GM06990 (cell line): ENCODE data around the gene ARID5A.

Source experiments
- DNase-seq: peaks from one replicate; pipeline ENCODE4 v3.0.0-alpha.2; 2011; ENCODE audit not compliant: insufficient read length; ENCODE audit errors: extremely low read depth
- H3K27me3 ChIP-seq: replicated peaks from 2 replicates; pipeline ENCODE4 v1.6.0; 2011; ENCODE audit warnings: low read length; ENCODE audit not compliant: control insufficient read depth, insufficient read depth
- H3K36me3 ChIP-seq: 2 replicates; pipeline ENCODE4 v1.5.1; 2011; ENCODE audit warnings: low read length; ENCODE audit not compliant: control insufficient read depth, insufficient read depth
- H3K4me3 ChIP-seq: replicated peaks from 2 replicates; pipeline ENCODE4 v1.5.1; 2011; ENCODE audit warnings: low read depth, mild to moderate bottlenecking, control low read depth, low read length
- CTCF ChIP-seq: IDR thresholded peaks from 2 replicates; pipeline ENCODE4 v1.5.1; 2011; ENCODE audit warnings: low read length, control low read depth, mild to moderate bottlenecking, inconsistent platforms; ENCODE audit not compliant: insufficient read depth, poor library complexity, severe bottlenecking

ARID5A gene

GRCh38 chr2:96531366-96531765, 5.2 kb upstream of the ARID5A start:
- Histone ChIP-seq H3K27me3 (no peaks in the 10 kb centered on the region), H3K4me3 (peak overlapping the region; percentile 47), H3K36me3 (no peaks in the 10 kb centered on the region)
- no peak for DNase-seq
- no peak for TF ChIP-seq CTCF

GRCh38 chr2:96531872-96532505, 4.6 kb upstream of the ARID5A start:
- Histone ChIP-seq H3K27me3 (no peaks in the 10 kb centered on the region), H3K4me3 (peak overlapping the region; percentile 47)

GRCh38 chr2:96532641-96533291, 3.8 kb upstream of the ARID5A start:
- H3K4me3 ChIP-seq = no peak overlapping the region
- TF ChIP-seq CTCF = no peak
- no peak for DNase-seq
- no peaks in the 10 kb centered on the region for H3K36me3 ChIP-seq
- no peaks in the 10 kb centered on the region for H3K27me3 ChIP-seq

More at GRCh38 chr2:96531872-96532505, 4.6 kb upstream of the ARID5A start:
- DNase-seq = peak; percentile 81
- TF ChIP-seq CTCF = no peak
- H3K36me3 ChIP-seq = no peaks in the 10 kb centered on the region

GRCh38 chr2:96533292-96534073, 3.1 kb upstream of the ARID5A start:
- Histone ChIP-seq H3K36me3 (no peaks in the 10 kb centered on the region), H3K4me3 (no peak overlapping the region), H3K27me3 (no peaks in the 10 kb centered on the region)
- no peak for TF ChIP-seq CTCF
- DNase-seq = no peak

- no peak for DNase-seq
- Histone ChIP-seq H3K4me3 (no peak overlapping the region), H3K27me3 (no peaks in the 10 kb centered on the region), H3K36me3 (no peaks in the 10 kb centered on the region; the same call in 1 of the 2 replicates)
- TF ChIP-seq CTCF = no peak
These were observed 2.4 kb upstream of the ARID5A start for GRCh38 chr2:96534141-96534540.
